ENCODE data around the gene NBAS. TPM values are rescaled to one million over a fixed set of nuclear protein-coding genes. Genes with fewer than 3 reads are reported as not detected.

NBAS gene
- total RNA-seq, 3 donors from 2014 or later (not counting 1 experiment from before 2014, with no cell fraction given) = 27.8 to 34.7 (median 29.2) TPM

GRCh38 chr2:15180379-15180778 lies 380.8 kb downstream of the NBAS start:
- TF ChIP-seq, protein P1, sequence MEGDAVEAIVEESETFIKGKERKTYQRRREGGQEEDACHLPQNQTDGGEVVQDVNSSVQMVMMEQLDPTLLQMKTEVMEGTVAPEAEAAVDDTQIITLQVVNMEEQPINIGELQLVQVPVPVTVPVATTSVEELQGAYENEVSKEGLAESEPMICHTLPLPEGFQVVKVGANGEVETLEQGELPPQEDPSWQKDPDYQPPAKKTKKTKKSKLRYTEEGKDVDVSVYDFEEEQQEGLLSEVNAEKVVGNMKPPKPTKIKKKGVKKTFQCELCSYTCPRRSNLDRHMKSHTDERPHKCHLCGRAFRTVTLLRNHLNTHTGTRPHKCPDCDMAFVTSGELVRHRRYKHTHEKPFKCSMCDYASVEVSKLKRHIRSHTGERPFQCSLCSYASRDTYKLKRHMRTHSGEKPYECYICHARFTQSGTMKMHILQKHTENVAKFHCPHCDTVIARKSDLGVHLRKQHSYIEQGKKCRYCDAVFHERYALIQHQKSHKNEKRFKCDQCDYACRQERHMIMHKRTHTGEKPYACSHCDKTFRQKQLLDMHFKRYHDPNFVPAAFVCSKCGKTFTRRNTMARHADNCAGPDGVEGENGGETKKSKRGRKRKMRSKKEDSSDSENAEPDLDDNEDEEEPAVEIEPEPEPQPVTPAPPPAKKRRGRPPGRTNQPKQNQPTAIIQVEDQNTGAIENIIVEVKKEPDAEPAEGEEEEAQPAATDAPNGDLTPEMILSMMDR (IDR thresholded peaks at IDR 0.05) = no peak

GRCh38 chr2:15178946-15179345 lies 382.2 kb downstream of the NBAS start:
- Histone ChIP-seq H3K9me3 (ENCODE audit: control insufficient read depth, insufficient read depth, low read length) (no peaks in the 10 kb centered on the region), H3K27me3 (ENCODE audit: control insufficient read depth, insufficient read depth, low read length) (no peaks in the 10 kb centered on the region), H3K4me3 (ENCODE audit: low read length) (no peak overlapping the region), H3K36me3 (ENCODE audit: control insufficient read depth, insufficient read depth, low read length) (no peaks in the 10 kb centered on the region), H3K27ac (ENCODE audit: low read length) (no peak overlapping the region), H3K4me1 (ENCODE audit: control insufficient read depth, insufficient read depth, low read length) (peaks cover 13% of the 10 kb centered on the region)
- Mint-ChIP-seq H3K4me1 (peaks cover 26 to 51% of the 10 kb centered on the region in 2 donors), H3K27me3 (ENCODE audit: low read depth in 2 of 2) (peaks cover 0 to 11% of the 10 kb centered on the region in 2 donors), H3K9me3 (no peaks in the 10 kb centered on the region), H3K27ac (peak overlapping the region in 1 of 2 donors; percentile 33), H3K36me3 (peaks cover 7% of the 10 kb centered on the region), H3K4me3 (peak overlapping the region; percentile 75)
- intact Hi-C loops (cut with micrococcal nuclease) = loop anchor here (5.0 kb wide), 1 partner anchor 138 kb away; no protein-coding TSS in a partner anchor
- peak; percentile 19 to 58 (median 47) for ATAC-seq
- 56% methylated on average over 13 of the region's 14 CpGs for WGBS (ENCODE audit: insufficient coverage)
- TF ChIP-seq, protein P1 (IDR thresholded peaks at IDR 0.05) = no peak
- peak in 1 of 2 donors; percentile 51 for DNase-seq

More at GRCh38 chr2:15180379-15180778, 380.8 kb downstream of the NBAS start:
- 98% methylated on average over 9 of the region's 9 CpGs for WGBS (ENCODE audit: insufficient coverage)
- Mint-ChIP-seq H3K9me3 (no peaks in the 10 kb centered on the region), H3K27me3 (ENCODE audit: low read depth in 2 of 2) (peaks cover 0 to 11% of the 10 kb centered on the region in 2 donors), H3K36me3 (peaks cover 7% of the 10 kb centered on the region), H3K4me3 (no peak overlapping the region), H3K4me1 (peaks cover 26 to 51% of the 10 kb centered on the region in 2 donors), H3K27ac (no peak overlapping the region)
- DNase-seq (no peak), ATAC-seq (no peak)
- intact Hi-C loops (cut with micrococcal nuclease) = no loop called here
- no peak overlapping the region for H3K27ac ChIP-seq (ENCODE audit: low read length)
- no peak overlapping the region for H3K4me3 ChIP-seq (ENCODE audit: low read length)
- H3K36me3 ChIP-seq (ENCODE audit: control insufficient read depth, insufficient read depth, low read length) = no peaks in the 10 kb centered on the region
- peaks cover 13% of the 10 kb centered on the region for H3K4me1 ChIP-seq (ENCODE audit: control insufficient read depth, insufficient read depth, low read length)
- H3K27me3 ChIP-seq (ENCODE audit: control insufficient read depth, insufficient read depth, low read length) = no peaks in the 10 kb centered on the region
- no peaks in the 10 kb centered on the region for H3K9me3 ChIP-seq (ENCODE audit: control insufficient read depth, insufficient read depth, low read length)

- H3K36me3 ChIP-seq (ENCODE audit: control insufficient read depth, insufficient read depth, low read length) = no peaks in the 10 kb centered on the region
- Mint-ChIP-seq H3K4me3 (peak overlapping the region; percentile 69), H3K9me3 (no peaks in the 10 kb centered on the region), H3K4me1 (peaks cover 26 to 51% of the 10 kb centered on the region in 2 donors), H3K27me3 (ENCODE audit: low read depth in 2 of 2) (peaks cover 0 to 11% of the 10 kb centered on the region in 2 donors), H3K36me3 (peaks cover 7% of the 10 kb centered on the region), H3K27ac (peak overlapping the region; percentile 70 to 81)
- peak; percentile 18 to 82 for DNase-seq
- H3K4me3 ChIP-seq (ENCODE audit: low read length) = no peak overlapping the region
- peaks cover 13% of the 10 kb centered on the region for H3K4me1 ChIP-seq (ENCODE audit: control insufficient read depth, insufficient read depth, low read length)
- no peaks in the 10 kb centered on the region for H3K27me3 ChIP-seq (ENCODE audit: control insufficient read depth, insufficient read depth, low read length)
- intact Hi-C loops (cut with micrococcal nuclease) = loop anchor here (5.0 kb wide), 1 partner anchor 140 kb away; no protein-coding TSS in a partner anchor
- no peaks in the 10 kb centered on the region for H3K9me3 ChIP-seq (ENCODE audit: control insufficient read depth, insufficient read depth, low read length)
- TF ChIP-seq, protein P1 (IDR thresholded peaks at IDR 0.05) = no peak
- WGBS (ENCODE audit: insufficient coverage) = 34% methylated on average over 6 of the region's 6 CpGs
- H3K27ac ChIP-seq (ENCODE audit: low read length) = no peak overlapping the region
- peak; percentile 86 to 91 (median 86) for ATAC-seq
These were observed 384.0 kb downstream of the NBAS start for GRCh38 chr2:15177103-15177502.

- H3K27ac Mint-ChIP-seq = peak overlapping the region; percentile 70 to 81
- Histone ChIP-seq H3K4me1 (ENCODE audit: control insufficient read depth, insufficient read depth, low read length) (peaks cover 13% of the 10 kb centered on the region), H3K4me3 (ENCODE audit: low read length) (no peak overlapping the region), H3K36me3 (ENCODE audit: control insufficient read depth, insufficient read depth, low read length) (no peaks in the 10 kb centered on the region), H3K27ac (ENCODE audit: low read length) (no peak overlapping the region), H3K27me3 (ENCODE audit: control insufficient read depth, insufficient read depth, low read length) (no peaks in the 10 kb centered on the region), H3K9me3 (ENCODE audit: control insufficient read depth, insufficient read depth, low read length) (no peaks in the 10 kb centered on the region)
- no peak for DNase-seq
- TF ChIP-seq, protein P1 (IDR thresholded peaks at IDR 0.05) = no peak
- H3K9me3 Mint-ChIP-seq = no peaks in the 10 kb centered on the region
- H3K36me3 Mint-ChIP-seq = peaks cover 7% of the 10 kb centered on the region
- peaks cover 0 to 11% of the 10 kb centered on the region in 2 donors for H3K27me3 Mint-ChIP-seq (ENCODE audit: low read depth in 2 of 2)
- H3K4me1 Mint-ChIP-seq = peaks cover 26 to 51% of the 10 kb centered on the region in 2 donors
- peak overlapping the region; percentile 50 for H3K4me3 Mint-ChIP-seq
- no CpG with 5 or more reads among the region's 1 CpG for WGBS (ENCODE audit: insufficient coverage)
- intact Hi-C loops (cut with micrococcal nuclease) = loop anchor here (5.0 kb wide), 1 partner anchor 141 kb away; no protein-coding TSS in a partner anchor
- no peak for ATAC-seq
These were observed 384.5 kb downstream of the NBAS start for GRCh38 chr2:15176604-15177003.

Data from natural killer cell (primary cell).